Measurements from ENCODE around the gene SLAMF8.

Gene SLAMF8

DNA sequence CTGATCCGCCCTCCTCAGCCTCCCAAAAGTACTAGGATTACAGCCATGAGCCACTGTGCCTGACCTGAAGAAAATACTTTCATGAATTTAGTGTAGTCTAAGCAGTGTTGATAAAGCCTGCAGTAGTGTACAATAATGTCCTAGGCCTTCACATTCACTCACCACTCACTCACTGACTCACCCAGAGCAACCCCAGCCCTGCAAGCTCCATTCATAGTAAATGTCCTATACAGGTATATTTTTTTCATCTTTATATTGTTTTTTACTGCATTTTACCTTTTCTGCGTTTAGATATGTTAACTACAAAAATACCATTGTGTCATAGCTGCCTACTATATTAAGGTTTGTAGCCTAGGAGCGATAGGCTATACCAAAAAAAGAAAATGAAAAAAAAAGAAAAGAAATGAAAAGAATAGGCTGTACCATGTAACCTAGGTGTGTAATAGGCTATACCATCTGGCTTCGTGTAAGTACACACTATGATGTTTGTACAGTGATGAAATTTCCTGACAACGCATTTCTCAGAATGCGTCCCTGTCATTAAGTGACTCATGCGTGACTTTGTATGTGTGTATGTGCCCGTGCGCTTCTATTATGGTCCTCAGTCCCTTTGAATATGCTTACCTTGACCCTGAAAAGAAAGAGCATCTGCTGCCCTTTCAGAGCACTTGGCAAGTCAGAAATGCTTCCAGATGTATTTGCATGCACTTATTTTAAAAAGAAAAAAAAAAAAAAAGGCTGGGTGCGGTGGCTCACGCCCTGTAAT is 9.2 kb upstream of the SLAMF8 start:
- no peak for DNase-seq (ENCODE audit: low read depth in 2 of 2)

GRCh38 chr1:159821171-159821867 is 5.4 kb upstream of the SLAMF8 start:
- DNase-seq (ENCODE audit: low read depth in 2 of 2) = no peak

GRCh38 chr1:159823406-159823805 is 3.3 kb upstream of the SLAMF8 start:
- no peak for DNase-seq (ENCODE audit: low read depth in 2 of 2)

DNA sequence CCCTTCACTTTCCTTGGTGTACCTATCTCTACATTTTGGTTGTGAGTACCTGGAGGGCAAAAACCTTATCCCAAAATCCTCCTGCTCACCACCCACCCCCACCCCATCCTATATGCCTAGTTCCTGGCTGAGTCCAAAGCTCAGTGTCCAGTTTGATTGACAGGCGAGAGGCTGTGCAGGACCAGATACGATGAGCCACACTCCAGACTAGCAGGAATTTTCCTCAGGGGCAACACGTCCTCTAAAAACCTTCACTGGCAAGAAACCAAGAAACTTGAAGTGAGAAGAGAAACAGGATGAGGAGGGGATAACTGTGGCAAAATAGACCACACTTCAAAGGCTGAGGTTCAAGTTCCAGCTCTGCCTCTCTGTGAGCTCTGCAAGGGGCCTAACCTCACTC is 1.1 kb upstream of the SLAMF8 start:
- no peak for DNase-seq (ENCODE audit: low read depth in 2 of 2)

DNA sequence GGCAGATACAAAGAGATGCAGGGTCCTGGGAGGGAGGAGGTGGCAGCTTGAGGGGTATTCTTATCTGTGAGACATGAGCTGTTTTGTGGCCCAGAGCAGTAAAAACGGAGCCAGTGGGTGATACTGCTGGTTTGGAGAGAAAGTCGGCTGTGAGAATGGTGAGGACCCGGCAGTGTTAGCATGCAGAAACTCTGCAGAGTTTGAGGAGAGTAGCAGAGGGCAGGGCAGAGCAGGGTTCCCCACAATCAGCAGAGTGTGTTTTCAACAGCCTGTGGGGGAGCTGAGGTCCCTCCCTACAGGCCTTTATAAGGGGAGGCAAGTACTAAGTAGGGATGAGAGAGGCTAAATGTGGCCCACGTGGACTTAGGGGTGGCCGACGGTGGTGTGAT is 423 bp downstream of the SLAMF8 start:
- no peak for DNase-seq (ENCODE audit: low read depth in 2 of 2)

- no peak for DNase-seq (ENCODE audit: low read depth in 2 of 2)
Measured at GRCh38 chr1:159827549-159827948, 876 bp downstream of the SLAMF8 start.

GRCh38 chr1:159828176-159828575 is 1.5 kb downstream of the SLAMF8 start:
- no peak for DNase-seq (ENCODE audit: low read depth in 2 of 2)

DNA sequence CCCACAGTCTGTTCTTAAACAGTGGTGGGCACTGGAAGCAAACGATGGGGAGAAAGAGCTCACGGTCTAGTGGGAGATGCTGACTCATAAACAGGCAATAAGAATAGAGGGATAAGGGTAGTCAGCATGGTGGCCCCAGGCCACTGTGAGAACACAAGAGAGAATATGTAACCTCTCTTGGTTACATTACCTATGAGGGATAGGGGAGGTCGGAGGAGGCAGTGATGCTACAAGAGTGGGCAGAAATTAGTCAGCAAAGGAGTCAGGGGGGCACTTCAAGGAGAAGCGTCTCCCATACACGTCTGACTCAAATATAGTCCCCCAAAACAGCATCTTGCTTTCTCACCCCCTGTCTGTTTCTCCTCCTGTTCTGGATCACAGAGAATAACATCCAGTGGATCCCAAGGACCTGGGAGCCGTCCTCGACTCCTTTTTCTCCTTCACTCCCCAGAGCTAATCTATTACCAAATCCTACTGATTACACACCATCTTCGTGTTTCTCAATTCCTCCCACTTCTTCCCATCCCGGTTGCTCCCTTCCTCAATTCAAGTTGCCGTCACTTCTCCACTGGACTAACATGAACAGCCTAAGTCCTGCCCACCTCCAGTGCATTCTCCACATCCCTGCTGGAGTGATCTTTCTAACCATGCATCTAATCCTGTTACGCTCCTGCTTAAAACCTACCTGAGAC is 2.1 kb downstream of the SLAMF8 start:
- no peak for DNase-seq (ENCODE audit: low read depth in 2 of 2)

GRCh38 chr1:159829273-159829634 is 2.6 kb downstream of the SLAMF8 start:
- DNase-seq (ENCODE audit: low read depth in 2 of 2) = no peak

GRCh38 chr1:159829822-159830465 is 3.3 kb downstream of the SLAMF8 start:
- DNase-seq (ENCODE audit: low read depth in 2 of 2) = no peak

GRCh38 chr1:159830722-159831121 is 4.0 kb downstream of the SLAMF8 start:
- no peak for DNase-seq (ENCODE audit: low read depth in 2 of 2)

- no peak for DNase-seq (ENCODE audit: low read depth in 2 of 2)
Measured at GRCh38 chr1:159831412-159832141, 4.9 kb downstream of the SLAMF8 start.

GRCh38 chr1:159832309-159832708 is 5.6 kb downstream of the SLAMF8 start:
- no peak for DNase-seq (ENCODE audit: low read depth in 2 of 2)

DNA sequence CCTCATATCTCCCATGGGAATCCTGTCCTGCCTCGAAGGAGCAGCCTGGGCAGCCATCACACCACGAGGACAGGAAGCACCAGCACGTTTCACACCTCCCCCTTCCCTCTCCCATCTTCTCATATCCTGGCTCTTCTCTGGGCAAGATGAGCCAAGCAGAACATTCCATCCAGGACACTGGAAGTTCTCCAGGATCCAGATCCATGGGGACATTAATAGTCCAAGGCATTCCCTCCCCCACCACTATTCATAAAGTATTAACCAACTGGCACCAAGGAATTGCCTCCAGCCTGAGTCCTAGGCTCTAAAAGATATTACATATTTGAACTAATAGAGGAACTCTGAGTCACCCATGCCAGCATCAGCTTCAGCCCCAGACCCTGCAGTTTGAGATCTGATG is 8.7 kb downstream of the SLAMF8 start:
- no peak for DNase-seq (ENCODE audit: low read depth in 2 of 2)

DNA sequence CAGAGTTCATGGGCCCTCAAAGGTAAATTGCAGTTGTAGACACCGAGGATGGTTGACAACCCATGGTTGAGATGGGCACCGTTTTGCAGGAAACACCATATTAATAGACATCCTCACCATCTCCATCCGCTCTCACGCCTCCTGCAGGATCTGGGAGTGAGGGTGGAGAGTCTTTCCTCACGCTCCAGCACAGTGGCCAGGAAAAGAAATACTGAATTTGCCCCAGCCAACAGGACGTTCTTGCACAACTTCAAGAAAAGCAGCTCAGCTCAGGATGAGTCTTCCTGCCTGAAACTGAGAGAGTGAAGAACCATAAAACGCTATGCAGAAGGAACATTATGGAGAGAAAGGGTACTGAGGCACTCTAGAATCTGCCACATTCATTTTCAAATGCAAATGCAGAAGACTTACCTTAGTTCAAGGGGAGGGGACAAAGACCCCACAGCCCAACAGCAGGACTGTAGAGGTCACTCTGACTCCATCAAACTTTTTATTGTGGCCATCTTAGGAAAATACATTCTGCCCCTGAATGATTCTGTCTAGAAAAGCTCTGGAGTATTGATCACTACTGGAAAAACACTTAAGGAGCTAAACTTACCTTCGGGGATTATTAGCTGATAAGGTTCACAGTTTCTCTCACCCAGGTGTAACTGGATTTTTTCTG is 9.3 kb downstream of the SLAMF8 start:
- DNase-seq (ENCODE audit: low read depth in 2 of 2) = no peak

GRCh38 chr1:159838715-159839114 is 12.0 kb downstream of the SLAMF8 start:
- no peak for DNase-seq (ENCODE audit: low read depth in 2 of 2)

DNA sequence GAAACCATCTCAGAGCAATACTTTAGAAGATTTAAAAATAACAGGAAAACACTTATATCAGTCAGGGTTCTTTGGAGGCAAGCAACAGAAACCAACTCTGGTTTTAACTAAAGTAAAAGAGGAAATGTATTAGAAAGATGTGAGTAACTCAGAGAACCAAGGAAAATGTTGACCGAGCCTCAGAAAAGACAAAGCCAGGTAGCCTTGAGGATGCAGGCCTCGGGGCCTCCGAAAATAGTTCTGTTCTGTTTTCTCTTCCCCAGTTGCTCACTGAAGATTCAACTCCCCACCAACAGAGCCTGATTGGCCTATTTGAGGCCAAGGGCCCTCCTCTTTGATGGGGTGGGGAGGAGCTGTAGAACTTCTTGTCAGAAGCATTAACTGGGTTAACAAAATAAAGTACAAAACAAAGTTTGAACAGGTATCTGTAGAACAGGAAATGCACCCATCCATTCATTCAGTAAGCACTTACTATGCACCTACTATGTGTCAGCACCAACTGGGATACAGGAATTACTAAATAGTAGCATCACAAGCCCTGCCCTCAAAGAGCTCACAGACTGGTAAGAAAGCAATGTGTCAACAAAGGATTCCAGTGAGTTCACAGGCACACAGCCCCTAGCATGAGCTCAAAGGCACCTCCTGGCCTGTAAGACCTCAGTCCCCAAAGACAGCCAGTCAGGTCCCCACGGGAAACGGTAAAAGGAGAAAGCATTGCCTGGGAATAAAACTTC is 12.6 kb downstream of the SLAMF8 start:
- DNase-seq (ENCODE audit: low read depth in 2 of 2) = no peak

DNA sequence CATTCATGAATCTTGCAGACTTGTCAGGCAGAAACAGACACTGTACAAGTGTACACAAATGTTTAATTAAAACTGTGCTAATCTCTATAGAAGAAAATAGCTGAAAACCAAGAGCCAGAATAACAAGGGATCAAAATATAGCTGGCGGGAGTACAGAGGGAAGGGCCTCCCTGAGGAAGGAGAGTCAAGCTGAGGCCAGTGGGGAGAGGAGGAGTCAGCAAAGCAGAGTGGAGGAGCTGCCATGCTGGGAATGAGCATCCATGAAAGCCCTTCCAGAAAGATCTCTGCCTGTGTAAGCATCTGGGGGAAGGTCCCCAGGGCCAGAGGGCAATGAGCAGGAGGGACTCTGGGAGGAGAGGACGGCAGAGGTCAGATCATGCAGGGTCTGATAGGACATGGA is 15.1 kb downstream of the SLAMF8 start:
- no peak for DNase-seq (ENCODE audit: low read depth in 2 of 2)

DNA sequence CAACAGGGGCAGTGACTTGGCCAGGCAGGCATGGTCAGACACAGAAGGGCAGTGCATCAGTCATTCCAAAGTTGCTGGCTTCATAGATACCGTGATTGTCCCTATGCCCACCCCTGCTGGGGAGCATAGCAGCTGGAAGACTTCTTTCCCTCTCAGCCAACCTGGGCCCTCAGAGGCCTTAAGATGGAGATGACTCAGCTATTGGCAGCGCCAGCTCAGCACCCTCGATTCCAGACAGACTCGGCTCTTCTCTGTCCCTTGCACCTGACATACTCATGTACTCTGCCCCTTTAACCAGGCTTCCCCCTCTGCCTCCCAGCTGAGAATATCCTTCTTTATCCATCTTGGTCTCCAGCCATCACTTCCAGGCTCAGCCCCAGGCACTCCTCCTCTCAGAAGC is 16.8 kb downstream of the SLAMF8 start:
- DNase-seq (ENCODE audit: low read depth in 2 of 2) = no peak

All from stimulated activated CD8-positive, alpha-beta memory T cell treated with anti-CD3 and anti-CD28 coated beads, Interleukin-2, amount 100 ng/mL, for 1 hour (primary cell).